Pulmonary artery endothelial cell (primary cell): ENCODE data around the gene STAT1. TPM values are rescaled to one million over a fixed set of nuclear protein-coding genes. Genes with fewer than 3 reads are reported as not detected.

Experiments
- DNase-seq: peaks from one replicate; pipeline ENCODE4 v3.0.0-alpha.2; 2011; ENCODE audit warnings: low read depth, low spot score
- total RNA-seq: library from RNA; depleted of rRNA; stranded (reverse); fragments of >200 nt; gene quantifications from 2 replicates; pipeline ENCODE4 v1.2.3, GENCODE V29; 2014

STAT1 gene
- total RNA-seq: 75.0 and 119 TPM in 2 replicates

DNA sequence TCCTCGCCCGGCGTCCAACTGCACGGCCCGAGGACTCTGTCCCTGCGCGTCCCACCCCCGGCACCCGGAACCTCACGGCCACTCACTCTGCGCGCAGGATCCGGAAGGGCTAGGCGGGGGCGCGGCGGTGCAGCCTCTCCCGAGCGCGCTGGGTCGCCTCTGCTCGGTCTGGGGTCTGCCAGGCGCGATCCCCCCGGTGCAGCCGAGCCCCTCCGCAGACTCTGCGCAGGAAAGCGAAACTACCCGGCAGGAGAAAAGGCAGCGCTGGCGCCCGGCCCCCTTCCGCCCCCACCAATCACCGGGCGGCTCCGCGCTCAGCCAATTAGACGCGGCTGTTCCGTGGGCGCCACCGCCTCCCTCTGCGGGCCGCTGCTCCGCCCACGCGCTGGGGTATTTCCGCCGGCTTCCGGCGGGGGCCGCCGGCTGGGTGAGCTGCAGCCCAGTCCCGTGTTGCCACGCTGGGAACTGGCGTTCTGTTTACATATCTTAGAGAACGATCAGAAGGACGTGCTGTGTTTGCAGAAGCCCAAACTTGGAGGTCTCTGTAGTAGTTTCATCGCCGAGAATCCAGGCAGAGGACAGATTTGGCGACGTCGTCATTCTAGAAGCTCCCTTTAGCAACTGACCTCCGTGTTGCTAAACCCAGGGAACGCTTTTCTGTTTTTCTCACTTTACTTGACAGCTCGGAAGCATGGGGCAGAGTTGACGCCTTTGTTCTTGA is at the start of gene STAT1:
Gene STAT1 (minus strand): TSS at position 240 of the 721 bp plus-strand sequence. CDS start 4,168 bp downstream, outside the sequence.
- DNase-seq: peak; percentile 80

DNA sequence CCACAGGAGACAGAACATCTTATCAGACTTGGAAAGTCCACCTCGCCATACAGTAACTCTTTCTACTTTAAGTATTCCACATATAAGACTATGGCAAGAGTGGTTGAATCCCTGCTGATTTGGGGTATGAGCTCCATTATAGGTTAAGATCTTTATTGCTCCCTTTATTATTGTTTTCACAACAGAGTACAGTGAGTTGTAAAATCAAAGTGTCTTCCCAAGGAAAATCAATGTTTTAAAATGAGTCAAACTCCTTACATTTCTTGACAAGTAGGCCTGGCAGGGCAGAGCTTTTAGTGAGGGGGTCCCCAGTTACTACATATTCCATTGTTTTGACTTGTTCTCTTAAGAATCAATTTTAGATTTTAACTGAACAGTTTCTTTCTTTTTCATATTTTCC is 49.6 kb upstream of the STAT1 start:
- no peak for DNase-seq

DNA sequence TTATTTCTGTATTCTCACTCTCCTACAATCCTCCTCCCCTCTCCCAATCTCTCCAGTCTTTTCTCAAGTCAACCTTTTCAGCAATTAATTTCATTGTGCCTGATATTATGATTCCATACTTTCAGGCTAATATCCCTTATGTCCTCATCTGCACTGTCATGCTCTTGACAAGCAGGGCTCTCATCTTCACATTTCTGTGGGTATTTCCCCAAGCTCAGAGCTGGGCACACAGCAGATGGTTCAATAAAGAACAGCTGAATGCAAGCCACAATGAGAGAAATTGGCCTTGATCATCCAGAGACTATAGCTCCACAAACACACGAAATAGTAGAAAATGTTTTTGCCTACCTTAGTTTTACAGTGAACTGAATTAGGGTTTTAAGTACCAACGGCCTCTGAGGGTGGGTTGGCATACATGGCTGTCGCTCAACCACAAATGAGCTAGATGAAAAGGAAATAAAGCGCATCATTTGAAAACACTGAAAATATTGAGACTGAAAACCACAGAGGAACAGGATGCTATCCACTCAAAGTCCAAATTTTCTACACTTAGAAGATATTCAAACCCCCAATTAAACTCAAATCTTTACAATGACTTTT is 47.5 kb upstream of the STAT1 start:
- DNase-seq: no peak

DNA sequence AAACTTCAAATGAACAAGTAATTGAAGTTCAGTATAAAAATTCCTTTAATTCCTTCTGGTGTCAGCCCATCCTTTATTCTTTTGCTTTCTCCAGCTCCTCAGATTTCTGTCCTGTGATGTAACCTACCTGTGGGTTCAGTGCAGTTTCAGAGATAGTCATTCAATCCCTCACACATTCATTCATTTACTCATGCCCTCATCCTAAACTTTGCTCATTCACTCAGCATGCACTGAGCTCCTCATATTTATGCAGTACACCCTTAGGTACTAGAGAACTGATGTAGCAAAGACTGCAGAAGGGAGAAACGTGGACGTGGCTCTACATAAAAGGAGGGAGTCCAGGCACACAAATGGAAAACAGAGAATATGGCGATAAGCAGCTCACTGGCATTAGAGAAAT is 45.3 kb upstream of the STAT1 start:
- no peak for DNase-seq

DNA sequence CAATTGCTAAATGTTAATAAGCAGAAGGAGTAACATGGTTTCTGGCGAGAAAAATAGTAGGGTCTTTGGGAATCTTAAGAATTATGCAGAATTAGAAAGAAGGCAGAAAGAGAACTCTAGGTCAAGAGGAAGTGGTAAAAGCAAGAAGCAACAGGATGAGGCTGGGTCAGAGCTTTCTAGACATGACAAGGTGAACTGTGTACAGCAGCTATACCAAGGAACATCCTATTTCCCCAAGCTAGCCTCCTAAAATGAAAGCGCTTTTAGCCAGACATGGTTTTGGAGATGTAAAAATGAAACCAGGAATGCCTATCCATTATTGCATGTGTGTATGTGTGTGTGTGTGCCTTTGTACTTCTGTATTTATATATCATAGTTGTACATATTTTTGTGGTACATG is 42.3 kb upstream of the STAT1 start:
- no peak for DNase-seq

DNA sequence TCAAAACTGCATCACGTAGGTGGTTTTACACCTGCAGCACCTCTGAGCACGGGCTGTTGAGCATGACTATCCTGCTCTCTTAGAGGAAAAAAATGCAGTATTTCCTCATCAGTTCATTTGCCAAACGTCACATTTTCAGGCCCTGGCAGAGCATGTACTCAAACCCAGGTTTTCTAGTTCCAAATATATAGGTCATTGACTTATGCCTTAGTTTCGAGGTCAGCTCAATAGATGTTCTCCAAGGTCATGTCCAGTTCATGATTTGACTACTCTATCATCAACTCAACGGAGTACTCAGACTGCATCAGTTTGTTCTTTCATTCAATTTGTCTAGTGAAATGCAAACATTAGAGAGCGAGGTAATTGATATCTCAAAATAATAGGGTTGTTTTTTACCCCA is 39.3 kb upstream of the STAT1 start:
- DNase-seq: no peak

DNA sequence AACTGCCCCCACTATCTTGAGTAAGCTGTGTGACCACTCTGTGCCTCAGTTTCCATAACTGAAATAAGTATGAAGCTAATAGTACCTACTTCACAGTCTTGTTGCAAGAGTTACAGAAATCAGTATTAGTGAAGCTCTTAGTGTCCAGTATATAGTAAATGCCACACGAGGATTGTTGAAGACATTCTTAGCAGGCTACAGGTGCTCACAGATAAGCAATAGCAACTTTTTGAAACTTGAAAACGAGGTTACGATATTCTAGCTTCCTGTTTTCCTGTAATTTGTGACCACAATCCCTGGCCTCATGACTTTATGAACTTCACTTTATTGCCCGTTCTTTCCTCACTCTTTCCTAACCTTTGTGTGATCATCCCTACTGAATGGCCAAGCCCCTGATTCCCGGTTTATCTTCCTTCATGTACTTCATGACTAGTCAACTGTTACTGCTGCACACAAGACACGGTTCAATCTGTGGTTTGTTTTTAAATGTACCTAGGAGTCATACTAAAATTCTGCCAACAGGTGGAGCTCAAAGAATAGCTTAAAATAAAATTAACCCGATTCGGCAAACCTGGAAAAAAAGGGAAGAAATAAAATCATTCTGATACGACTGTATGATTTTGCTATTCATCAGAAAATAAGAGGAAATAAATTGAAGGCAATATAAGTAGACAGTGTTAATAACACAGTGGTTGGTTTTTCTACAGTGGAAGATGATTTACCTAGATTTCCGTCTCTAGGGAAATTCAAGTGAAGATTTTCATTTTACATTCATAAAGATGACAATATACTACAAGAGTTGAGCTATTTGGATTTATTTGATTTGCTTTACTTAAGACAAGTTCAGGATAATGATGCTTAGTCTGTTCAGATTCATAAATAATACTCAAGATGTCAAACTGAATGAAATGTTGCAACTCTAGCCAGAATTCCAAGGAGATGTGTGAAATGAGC is 38.1 kb upstream of the STAT1 start:
- no peak for DNase-seq

DNA sequence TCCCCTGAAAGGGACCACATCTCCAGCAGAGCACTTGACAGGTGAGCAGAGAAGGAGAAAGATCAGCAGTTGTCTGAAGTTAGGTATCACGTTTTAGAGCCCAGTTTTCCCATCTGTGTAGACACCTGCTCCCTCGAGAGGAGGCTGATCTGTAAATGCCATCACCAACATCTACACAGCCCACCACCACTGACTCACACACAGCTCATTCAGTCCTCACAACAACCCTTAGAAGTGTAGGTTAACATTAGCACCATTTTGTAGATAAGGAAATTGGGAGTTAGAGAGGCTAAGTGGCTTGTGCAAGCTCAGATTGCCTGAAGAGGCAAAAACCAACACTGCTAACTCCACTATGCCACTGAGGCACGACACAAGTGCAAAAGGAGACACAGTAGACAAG is 37.2 kb upstream of the STAT1 start:
- DNase-seq: no peak

DNA sequence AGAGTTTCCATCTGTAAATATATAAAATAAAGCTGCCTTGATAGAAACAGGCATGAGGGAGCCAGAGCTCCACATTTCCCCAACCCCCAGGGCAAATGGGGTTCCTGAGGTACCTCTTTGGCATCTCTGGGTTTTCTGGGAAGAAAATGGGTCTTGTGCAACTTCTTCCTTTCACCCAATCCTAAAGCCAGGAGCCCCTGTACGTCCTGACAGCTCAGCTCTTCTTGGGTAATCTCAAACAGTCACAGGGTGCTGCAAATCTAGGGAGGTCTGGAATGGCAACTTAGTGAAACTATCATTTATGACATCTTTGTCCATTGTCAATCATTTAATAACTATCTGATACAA is 36.6 kb upstream of the STAT1 start:
- no peak for DNase-seq

DNA sequence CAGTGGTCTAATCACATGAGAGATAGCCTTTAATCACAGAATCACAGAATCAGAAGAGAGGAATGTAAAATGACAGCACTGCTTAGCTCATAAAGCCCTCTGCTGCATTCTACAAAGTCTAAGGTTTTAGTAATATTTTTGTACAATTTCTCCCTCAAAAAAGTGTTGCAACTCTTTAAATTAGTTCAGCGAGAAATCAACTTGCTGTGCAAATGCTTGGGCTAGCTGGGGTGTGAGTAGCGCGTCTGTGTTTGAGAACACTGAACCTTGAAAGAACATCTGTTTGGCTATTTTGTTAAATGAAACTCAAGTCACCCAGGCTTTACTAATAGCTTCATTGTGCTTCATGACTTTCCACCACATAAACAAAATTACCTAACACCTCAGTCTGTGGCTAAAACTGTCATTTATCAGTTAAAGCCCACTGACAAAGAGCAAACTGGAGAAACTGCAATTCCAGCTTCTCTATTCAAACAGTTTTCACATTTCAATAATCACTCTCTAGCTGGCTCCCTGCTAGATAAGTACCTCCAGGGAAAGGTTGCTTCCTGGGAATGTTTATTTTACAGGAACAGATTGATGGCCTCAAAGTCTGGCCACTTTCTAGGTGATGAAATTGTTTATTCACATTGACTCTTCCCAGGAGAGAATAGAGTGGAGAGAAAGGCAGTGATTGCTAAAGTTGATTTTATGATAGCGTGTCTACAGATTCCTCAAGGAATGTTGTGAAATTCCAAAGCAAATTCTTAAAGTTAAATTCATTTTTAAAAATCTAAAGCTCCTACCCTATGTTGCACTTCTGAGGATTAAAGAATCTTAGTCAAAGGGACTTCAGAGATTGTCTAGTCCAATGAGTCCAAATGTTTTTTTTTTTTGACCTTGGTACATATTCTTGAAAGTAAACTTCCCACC is 36.0 kb upstream of the STAT1 start:
- DNase-seq: no peak

DNA sequence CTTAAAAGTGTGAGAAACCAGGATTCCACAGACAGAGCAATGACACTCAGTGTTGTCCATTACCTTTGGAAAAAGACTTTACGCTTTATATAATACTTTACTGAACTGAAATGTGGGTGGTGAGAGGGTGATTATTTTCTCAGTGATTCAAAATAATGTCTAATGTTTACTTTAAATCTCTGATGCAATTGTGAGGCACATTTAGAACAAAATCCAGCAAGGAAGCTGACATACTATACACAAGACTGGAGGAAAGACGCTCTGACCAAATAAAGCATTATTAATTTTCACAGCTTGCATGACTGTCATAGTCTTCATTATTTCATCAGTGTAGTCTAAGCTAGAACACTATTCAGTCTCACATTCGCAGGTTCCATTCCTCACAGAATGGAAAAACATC is 34.1 kb upstream of the STAT1 start:
- no peak for DNase-seq

DNA sequence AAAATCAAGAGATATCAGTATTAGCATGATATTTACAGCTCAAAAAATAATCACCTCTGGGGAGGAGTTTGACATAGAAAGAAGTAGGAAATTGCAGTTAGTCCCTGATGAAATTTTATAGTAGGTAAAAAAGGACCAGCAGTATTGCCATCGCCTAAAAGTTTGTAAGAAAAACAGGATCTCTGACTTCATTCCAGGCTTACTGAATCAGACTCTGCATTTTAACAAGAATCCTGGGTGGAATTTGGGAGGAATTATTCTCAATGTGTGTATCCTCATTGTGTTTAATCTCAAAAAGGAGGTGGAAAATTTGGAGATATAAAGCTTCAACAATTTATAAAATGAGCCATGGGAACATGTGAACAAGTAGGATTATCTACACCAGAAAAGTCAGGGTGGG is 31.2 kb upstream of the STAT1 start:
- DNase-seq: no peak

DNA sequence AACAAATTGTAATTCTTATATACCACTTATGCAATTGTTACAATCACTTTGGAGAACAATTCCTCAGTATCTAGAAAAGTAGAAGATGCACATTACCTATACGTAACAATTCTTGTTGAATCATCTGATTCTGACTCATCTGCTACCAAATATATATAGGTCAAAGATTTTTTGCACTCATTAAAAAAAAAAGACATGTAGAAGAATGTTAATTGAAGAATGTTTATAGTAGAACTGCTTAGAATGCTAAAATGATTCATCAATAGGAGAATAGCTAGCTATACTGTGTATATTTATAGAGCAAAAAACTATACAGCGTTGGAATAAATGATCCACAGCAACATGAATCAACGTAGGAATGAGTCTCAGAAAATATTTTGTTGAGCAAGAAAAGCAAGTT is 29.5 kb upstream of the STAT1 start:
- DNase-seq: no peak

DNA sequence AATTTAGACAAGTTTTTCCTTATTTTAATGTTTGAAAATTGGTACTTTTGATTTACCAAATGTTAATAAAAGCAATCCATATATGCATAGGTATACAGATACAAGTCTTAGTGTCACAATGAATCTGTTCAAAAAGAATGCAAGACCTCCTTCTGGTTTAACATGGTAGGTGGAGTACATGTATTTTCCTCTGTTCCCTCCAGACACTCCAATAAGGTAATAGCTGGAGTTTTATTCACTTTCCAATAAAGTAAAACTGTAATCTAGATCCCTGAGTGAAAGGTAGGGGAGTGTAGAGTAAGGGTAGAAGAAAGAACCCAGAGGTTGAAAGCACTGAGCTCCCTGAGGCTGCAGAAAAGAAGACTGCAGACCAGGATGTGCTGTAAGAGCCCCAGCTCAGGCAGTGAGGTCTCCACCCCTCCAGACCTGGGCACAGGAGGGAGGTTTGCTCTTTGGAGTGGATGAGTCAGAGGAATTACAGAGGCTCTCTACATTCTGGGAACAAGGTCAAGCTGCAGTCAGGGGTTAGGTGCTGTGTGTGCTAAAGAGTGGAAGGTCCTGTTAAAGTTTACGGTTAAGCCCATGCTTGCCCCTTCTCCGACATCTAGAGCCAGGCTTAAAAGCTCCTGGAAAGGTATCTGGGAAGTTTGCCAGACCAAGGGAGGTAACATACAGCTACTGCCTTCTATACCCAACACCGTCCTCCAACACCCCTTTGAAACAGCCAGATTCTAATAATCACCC is 27.6 kb upstream of the STAT1 start:
- no peak for DNase-seq

DNA sequence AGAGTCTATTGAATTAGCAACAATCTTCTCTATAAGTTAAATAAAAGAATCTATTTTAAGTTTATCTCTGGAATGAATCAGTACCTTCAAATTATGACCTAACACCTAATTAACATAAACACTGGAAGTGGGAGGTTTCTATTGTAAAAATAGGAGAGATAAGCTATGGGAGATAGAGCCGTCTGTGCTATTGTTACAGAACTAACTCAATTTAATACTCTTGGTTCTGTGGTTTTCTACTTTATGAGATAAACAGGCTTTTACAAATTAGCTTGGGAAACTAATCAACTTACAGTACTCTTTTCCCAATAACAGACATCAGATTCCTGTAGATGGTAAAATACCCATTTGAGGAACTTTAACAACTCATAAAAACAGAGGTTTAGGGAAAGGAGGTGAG is 25.6 kb upstream of the STAT1 start:
- no peak for DNase-seq

DNA sequence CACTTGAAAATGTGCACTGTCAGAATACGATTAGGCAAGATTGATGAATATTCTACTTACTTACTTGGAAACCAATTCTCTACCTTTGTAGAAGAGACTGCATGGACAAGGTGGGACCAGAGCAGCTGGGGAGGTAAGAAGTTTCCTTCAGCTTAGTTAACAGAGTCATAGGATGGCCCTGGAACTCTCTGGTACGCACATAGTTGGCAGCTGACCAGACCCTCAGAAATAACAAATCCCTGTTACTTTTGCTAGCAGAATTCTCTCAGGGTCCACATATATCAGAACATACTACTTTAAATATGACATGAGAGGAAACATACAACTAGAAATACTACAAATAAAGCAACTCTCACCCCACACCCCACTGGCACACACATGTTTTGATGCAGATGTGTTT is 24.8 kb upstream of the STAT1 start:
- no peak for DNase-seq

DNA sequence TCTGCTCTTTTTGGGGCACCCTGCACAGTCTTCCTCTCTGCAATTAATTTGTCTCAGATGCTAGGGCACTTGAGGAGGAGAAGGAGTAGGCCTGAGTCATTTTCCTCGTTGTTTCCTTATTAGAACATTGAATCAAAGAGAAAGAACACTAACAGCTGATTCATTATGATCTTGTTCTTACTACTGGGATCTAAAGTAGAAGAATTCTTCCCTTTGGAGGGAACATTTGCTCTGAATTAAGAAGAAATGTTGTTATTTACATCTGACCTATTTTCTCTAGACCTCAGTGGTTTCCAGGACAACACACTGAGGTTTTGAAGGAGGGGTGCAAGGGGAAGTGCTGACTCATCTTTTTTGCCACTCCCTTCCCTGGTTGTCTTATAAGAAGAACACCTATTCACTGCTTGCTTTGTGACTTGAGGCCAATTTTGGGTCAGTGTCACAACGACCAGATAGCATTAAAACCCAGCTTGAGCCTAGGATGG is 24.3 kb upstream of the STAT1 start:
- DNase-seq: no peak

DNA sequence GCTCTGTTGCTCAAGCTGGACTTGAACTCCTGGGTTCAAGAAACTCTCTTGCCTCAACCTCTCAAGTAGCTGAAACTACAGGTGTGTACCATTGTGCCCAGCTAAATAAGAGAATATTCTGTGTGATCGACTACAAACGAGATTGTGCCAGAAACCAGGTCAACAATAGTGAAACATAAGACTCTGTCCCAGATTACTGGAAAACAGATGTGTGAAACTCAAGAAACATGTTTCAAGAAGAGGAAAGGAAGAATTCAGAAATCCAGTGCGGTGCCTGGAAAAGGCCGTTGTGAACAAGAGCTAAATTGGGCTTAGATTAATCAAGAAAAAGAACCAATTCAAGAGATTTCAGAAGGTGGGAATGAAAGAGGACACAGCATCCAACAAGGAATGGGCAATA is 23.4 kb upstream of the STAT1 start:
- DNase-seq: no peak

DNA sequence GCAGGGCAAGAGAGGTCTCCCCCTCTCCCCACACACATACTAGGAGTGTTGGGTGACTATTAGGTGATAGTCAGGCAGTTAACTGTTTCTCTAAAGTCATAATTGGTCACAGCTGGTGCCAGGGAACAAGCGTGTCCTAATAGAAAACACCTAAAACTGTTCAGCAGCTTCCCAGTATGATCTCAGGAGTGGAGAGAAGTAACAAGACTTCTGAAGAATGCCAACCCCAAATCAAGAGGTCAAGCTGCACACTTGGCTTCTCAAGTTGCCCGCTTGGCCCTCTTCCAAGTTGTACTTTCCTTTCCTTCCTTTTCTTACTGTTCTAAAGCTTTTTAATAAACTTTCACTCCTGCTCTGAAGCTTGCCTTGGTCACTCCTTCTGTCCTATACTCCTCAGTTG is 22.4 kb upstream of the STAT1 start:
- no peak for DNase-seq

DNA sequence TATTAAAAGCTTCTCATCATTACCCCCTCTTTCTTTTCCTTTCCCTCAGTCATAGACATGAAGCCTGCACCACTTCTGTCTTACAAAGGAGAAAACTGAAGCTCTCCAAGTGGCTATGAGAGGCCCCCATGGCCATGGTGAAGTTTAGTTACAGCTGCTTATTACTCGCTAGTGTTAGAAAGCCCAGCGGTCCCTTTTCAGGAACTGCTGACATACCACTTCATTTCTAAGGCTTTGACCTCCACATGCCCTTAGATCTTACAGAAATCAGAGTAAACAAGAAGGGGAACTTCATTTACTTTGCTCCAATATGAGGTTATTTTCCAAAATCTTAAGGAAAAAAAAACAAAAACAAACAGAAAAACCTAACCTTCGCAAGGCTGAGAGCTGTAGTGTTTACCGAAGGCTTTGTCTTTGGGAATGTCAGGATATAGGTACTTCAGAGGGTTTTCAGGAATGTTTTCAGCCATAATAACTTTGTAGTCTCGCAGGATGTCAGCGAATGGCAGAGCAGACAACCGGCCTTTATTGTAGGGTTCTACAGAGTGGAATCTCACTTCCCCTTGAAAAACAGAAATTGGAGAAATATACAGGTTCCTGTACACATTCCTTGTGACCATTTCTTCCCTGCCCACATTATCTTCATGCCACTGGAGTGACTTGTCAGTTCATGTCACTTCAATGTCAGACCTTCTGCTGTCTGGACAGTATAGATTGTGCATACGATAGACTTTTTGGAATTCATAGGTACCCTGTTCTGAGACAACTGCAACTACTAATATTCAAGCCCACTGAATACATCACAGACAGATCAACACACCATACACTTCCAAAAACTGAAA is 18.8 kb upstream of the STAT1 start:
- no peak for DNase-seq
